ENCODE data around the gene VRK3.
"Not testable (repeated sequence)": the region's sequence is repeated elsewhere in the genome, so short reads cannot be mapped to it uniquely, and the experiment has no call there.

VRK3 gene

GRCh38 chr19:49972841-49973240 is 52.3 kb downstream of the VRK3 start:
- TF ChIP-seq CTCF (IDR thresholded peaks at IDR 0.05): no peak
- no peak overlapping the region for H3K27ac ChIP-seq
- no peak for DNase-seq (ENCODE audit: low spot score)
- H3K4me3 ChIP-seq: no peak overlapping the region

GRCh38 chr19:49971991-49972411 is 53.2 kb downstream of the VRK3 start:
- TF ChIP-seq CTCF (IDR thresholded peaks at IDR 0.05): no peak
- Histone ChIP-seq H3K4me3 (no peak overlapping the region), H3K27ac (no peak overlapping the region)
- DNase-seq (ENCODE audit: low spot score): no peak

GRCh38 chr19:49969355-49969754 is 55.8 kb downstream of the VRK3 start:
- H3K27ac ChIP-seq: peak overlapping the region in 1 of 2 donors; percentile 35
- DNase-seq (ENCODE audit: low spot score); H3K4me3 ChIP-seq: not testable (repeated sequence)

- peak overlapping the region in 1 of 2 donors; percentile 35 for H3K27ac ChIP-seq
- no peak for TF ChIP-seq CTCF (IDR thresholded peaks at IDR 0.05)
- DNase-seq (ENCODE audit: low spot score): no peak
- H3K4me3 ChIP-seq: no peak overlapping the region
Observed at GRCh38 chr19:49968279-49968922, 56.8 kb downstream of the VRK3 start.

- not testable (repeated sequence) for H3K27ac ChIP-seq; DNase-seq (ENCODE audit: low spot score); H3K4me3 ChIP-seq
Observed at GRCh38 chr19:49960980-49961379, 64.2 kb downstream of the VRK3 start, which contains the start of gene SIGLEC11. TSS of gene SIGLEC11 (minus strand) at chr19:49961172. CDS start at chr19:49961081, 91 bp downstream.

- DNase-seq (ENCODE audit: low spot score); H3K27ac ChIP-seq: not testable (repeated sequence)
Observed at GRCh38 chr19:49959892-49960291, 65.3 kb downstream of the VRK3 start.

GRCh38 chr19:49958596-49958995 is 66.6 kb downstream of the VRK3 start:
- H3K27ac ChIP-seq; DNase-seq (ENCODE audit: low spot score); H3K4me3 ChIP-seq: not testable (repeated sequence)

More at GRCh38 chr19:49959892-49960291, 65.3 kb downstream of the VRK3 start:
- H3K4me3 ChIP-seq: not testable (repeated sequence)

GRCh38 chr19:49958144-49958543 is 67.0 kb downstream of the VRK3 start:
- not testable (repeated sequence) for H3K4me3 ChIP-seq; DNase-seq (ENCODE audit: low spot score); H3K27ac ChIP-seq

- TF ChIP-seq CTCF (IDR thresholded peaks at IDR 0.05): no peak
- Histone ChIP-seq H3K4me3 (no peak overlapping the region), H3K27ac (no peak overlapping the region)
- no peak for DNase-seq (ENCODE audit: low spot score)
Observed at GRCh38 chr19:49957262-49957915, 67.8 kb downstream of the VRK3 start.

GRCh38 chr19:49956115-49956495 is 69.1 kb downstream of the VRK3 start:
- TF ChIP-seq CTCF (IDR thresholded peaks at IDR 0.05): no peak
- Histone ChIP-seq H3K27ac (no peak overlapping the region), H3K4me3 (no peak overlapping the region)
- no peak for DNase-seq (ENCODE audit: low spot score)

All from coronary artery (tissue), 2 donors.